ENCODE data around the gene CLEC1A. TPM values are rescaled to one million over a fixed set of nuclear protein-coding genes. Genes with fewer than 3 reads are reported as not detected.

The CLEC1A gene
- total and polyA plus RNA-seq, 2 donors from 2014 or later, result 5.3 to 6.3 TPM

GRCh38 chr12:10058387-10058786, 40.4 kb downstream of the CLEC1A start:
- FAIRE-seq, result no peak
- TF ChIP-seq CTCF (IDR thresholded peaks at IDR 0.05; ENCODE audit: borderline replicate concordance, extremely low read depth, insufficient read depth), result no peak

GRCh38 chr12:10052193-10052913, 46.4 kb downstream of the CLEC1A start:
- no peak for FAIRE-seq
- no peak for TF ChIP-seq CTCF (IDR thresholded peaks at IDR 0.05; ENCODE audit: borderline replicate concordance, extremely low read depth, insufficient read depth)
- Histone ChIP-seq H3K9me3 (ENCODE audit: control insufficient read depth in 2 of 3, insufficient read depth in 1 of 3, low read length in 3 of 3) (no peaks in the 10 kb centered on the region), H3K36me3 (ENCODE audit: control insufficient read depth in 2 of 3, insufficient read depth in 3 of 3, low read length in 3 of 3) (no peaks in the 10 kb centered on the region), H3K27me3 (ENCODE audit: control insufficient read depth, insufficient read depth, low read length) (no peaks in the 10 kb centered on the region), H3K4me3 (ENCODE audit: low read length in 3 of 3) (no peak overlapping the region), H3K9ac (ENCODE audit: low read length in 3 of 3) (no peak overlapping the region), H3K4me1 (ENCODE audit: control insufficient read depth in 2 of 3, insufficient read depth in 2 of 3, low read depth in 1 of 3, low read length in 3 of 3) (no peaks in the 10 kb centered on the region), H3K27ac (ENCODE audit: low read depth in 2 of 2, low read length in 2 of 2) (no peak overlapping the region)
- intact Hi-C loops (cut with DNase I), result no loop called here
- no peak for DNase-seq

More at GRCh38 chr12:10058387-10058786, 40.4 kb downstream of the CLEC1A start:
- H3K9me3 ChIP-seq (ENCODE audit: control insufficient read depth in 2 of 3, insufficient read depth in 1 of 3, low read length in 3 of 3), result no peaks in the 10 kb centered on the region
- intact Hi-C loops (cut with DNase I), result no loop called here
- no peaks in the 10 kb centered on the region for H3K36me3 ChIP-seq (ENCODE audit: control insufficient read depth in 2 of 3, insufficient read depth in 3 of 3, low read length in 3 of 3)
- H3K27ac ChIP-seq (ENCODE audit: low read depth in 2 of 2, low read length in 2 of 2), result no peak overlapping the region
- no peak overlapping the region for H3K9ac ChIP-seq (ENCODE audit: low read length in 3 of 3)
- DNase-seq, result no peak
- H3K4me3 ChIP-seq (ENCODE audit: low read length in 3 of 3), result no peak overlapping the region
- no peaks in the 10 kb centered on the region for H3K27me3 ChIP-seq (ENCODE audit: control insufficient read depth, insufficient read depth, low read length)
- H3K4me1 ChIP-seq (ENCODE audit: control insufficient read depth in 2 of 3, insufficient read depth in 2 of 3, low read depth in 1 of 3, low read length in 3 of 3), result no peaks in the 10 kb centered on the region

GRCh38 chr12:10048526-10048925, 50.3 kb downstream of the CLEC1A start:
- no peak for FAIRE-seq
- no peak overlapping the region for H3K4me3 ChIP-seq (ENCODE audit: low read length in 3 of 3)

More at GRCh38 chr12:10048526-10048925, 50.3 kb downstream of the CLEC1A start:
- intact Hi-C loops (cut with DNase I), result no loop called here
- no peak overlapping the region for H3K9ac ChIP-seq (ENCODE audit: low read length in 3 of 3)
- no peak for TF ChIP-seq CTCF (IDR thresholded peaks at IDR 0.05; ENCODE audit: borderline replicate concordance, extremely low read depth, insufficient read depth)
- DNase-seq, result no peak
- H3K4me1 ChIP-seq (ENCODE audit: control insufficient read depth in 2 of 3, insufficient read depth in 2 of 3, low read depth in 1 of 3, low read length in 3 of 3), result no peaks in the 10 kb centered on the region
- no peaks in the 10 kb centered on the region for H3K27me3 ChIP-seq (ENCODE audit: control insufficient read depth, insufficient read depth, low read length)
- no peaks in the 10 kb centered on the region for H3K9me3 ChIP-seq (ENCODE audit: control insufficient read depth in 2 of 3, insufficient read depth in 1 of 3, low read length in 3 of 3)
- H3K36me3 ChIP-seq (ENCODE audit: control insufficient read depth in 2 of 3, insufficient read depth in 3 of 3, low read length in 3 of 3), result no peaks in the 10 kb centered on the region
- no peak overlapping the region for H3K27ac ChIP-seq (ENCODE audit: low read depth in 2 of 2, low read length in 2 of 2)

Data from kidney (tissue), 14 donors.